K562 (cell line): ENCODE data around the gene RNF181. TPM values are rescaled to one million over a fixed set of nuclear protein-coding genes. Genes with fewer than 3 reads are reported as not detected.
A peak's percentile ranks its signal among the peaks of the same experiment; 100 is the strongest.
"Not testable (repeated sequence)": the region's sequence is repeated elsewhere in the genome, so short reads cannot be mapped to it uniquely, and the experiment has no call there.

ENCODE experiments used
- ATAC-seq: fragments of 200-7000 bp; cut with Tn5 transposase; 3 replicates; pipeline ENCODE4 v1.9.1; 2020; ENCODE audit warnings: moderate library complexity
- BruUV-seq: library from RNA; stranded (reverse); fragments of 400-500 nt; replicated peaks from 2 replicates; lab custom pipeline; 2021; lab: Mats Ljungman, UMichigan
- CTCF ChIA-PET: fragments of 300-600 bp; formaldehyde crosslinking; extraction: SDS; loops from one replicate; lab custom pipeline; 2021; ENCODE audit warnings: low intra/inter-chr PET ratio; lab: Yijun Ruan, JAX
- POLR2A ChIA-PET: fragments of 300-600, 350-650 bp; sonication (Branson Sonifier 250); formaldehyde crosslinking; extraction: SDS; loops from one replicate; lab custom pipeline; 2021; ENCODE audit warnings: antibody characterized with exemption, inconsistent platforms; lab: Yijun Ruan, JAX
- DNase-seq, 4 experiments: peaks; one replicate each; pipeline versions ENCODE4 v3.0.0 to v3.0.0-alpha.2; 2011 to 2018; ENCODE audit warnings: low spot score in 3 of 4, mixed read lengths in 3 of 4; ENCODE audit errors: extremely low read depth in 1 of 4
- FAIRE-seq: peaks from 2 replicates; lab custom pipeline; 2011; peaks lifted over from hg19 to GRCh38; lab: Jason Lieb, UNC
- H2AFZ ChIP-seq: 2 replicates; pipeline ENCODE4 v1.6.0; 2011; ENCODE audit warnings: low read depth, low read length, control low read depth, inconsistent platforms
- H3K27ac ChIP-seq: fragments of 200-600 bp; 3 replicates; pipeline ENCODE4 v1.8.0; 2011; ENCODE audit warnings: low read depth, mild to moderate bottlenecking, control low read depth, inconsistent platforms, low read length, moderate library complexity, mixed read lengths; ENCODE audit errors: extremely low read depth
- H3K27me3 ChIP-seq, 2 experiments: fragments of 300-600 bp in 1 of 2; 2 replicates in 1 of 2; 3 replicates in 1 of 2; pipeline versions ENCODE4 v1.6.0 to v1.8.0; 2011; ENCODE audit warnings: inconsistent platforms in 2 of 2, low read length in 2 of 2, mild to moderate bottlenecking in 1 of 2, mixed read lengths in 1 of 2, moderate library complexity in 1 of 2; ENCODE audit not compliant: control insufficient read depth in 2 of 2, insufficient read depth in 2 of 2
- H3K36me3 ChIP-seq: fragments of 300-600 bp; 3 replicates; pipeline ENCODE4 v1.8.0; 2011; ENCODE audit warnings: mild to moderate bottlenecking, low read length, inconsistent platforms; ENCODE audit not compliant: control insufficient read depth, insufficient read depth
- H3K4me1 ChIP-seq, 2 experiments: fragments of 200-600 bp in 1 of 2; replicated peaks in 1 of 2; 2 replicates in 1 of 2; 3 replicates in 1 of 2; pipeline versions ENCODE4 v1.5.1 to v1.8.0; 2011; ENCODE audit warnings: inconsistent platforms in 2 of 2, low read length in 2 of 2, mild to moderate bottlenecking in 1 of 2, mixed read lengths in 1 of 2, moderate library complexity in 1 of 2; ENCODE audit not compliant: control insufficient read depth in 2 of 2, insufficient read depth in 2 of 2
- H3K4me2 ChIP-seq: 2 replicates; pipeline ENCODE4 v1.6.1; 2011; ENCODE audit warnings: low read length, control low read depth, inconsistent platforms, mixed read lengths; ENCODE audit not compliant: insufficient read depth
- H3K4me3 ChIP-seq: fragments of 200-600 bp; sonication (generic), shearing (Covaris generic); 2 replicates; pipeline ENCODE4 v1.5.1; 2016; ENCODE audit warnings: control low read depth, inconsistent platforms
- H3K79me2 ChIP-seq: fragments of 200-600 bp; 3 replicates; pipeline ENCODE4 v1.8.0; 2011; ENCODE audit warnings: low read length, inconsistent platforms; ENCODE audit not compliant: control insufficient read depth, insufficient read depth
- H3K9ac ChIP-seq, 2 experiments: 2 replicates each; pipeline versions ENCODE4 v1.6.0 to v1.6.1; 2011; ENCODE audit warnings: low read depth in 2 of 2, low read length in 2 of 2, control low read depth in 1 of 2, inconsistent platforms in 1 of 2, mild to moderate bottlenecking in 1 of 2, mixed read lengths in 1 of 2; ENCODE audit not compliant: insufficient read depth in 1 of 2
- H3K9me1 ChIP-seq: one replicate; pipeline ENCODE4 v1.6.0; 2011; ENCODE audit warnings: inconsistent platforms, mild to moderate bottlenecking, low read length, moderate library complexity; ENCODE audit not compliant: control insufficient read depth, insufficient read depth
- H3K9me3 ChIP-seq: replicated peaks from 2 replicates; pipeline ENCODE4 v1.5.1; 2011; ENCODE audit warnings: low read depth, low read length, inconsistent platforms; ENCODE audit not compliant: control insufficient read depth, insufficient read depth
- H4K20me1 ChIP-seq: replicated peaks from 2 replicates; pipeline ENCODE4 v1.6.1; 2011; ENCODE audit warnings: low read length, inconsistent platforms, mixed read lengths; ENCODE audit not compliant: control insufficient read depth, insufficient read depth
- CBFB ChIP-seq: sonication (generic); formaldehyde crosslinking; IDR thresholded peaks from 2 replicates; pipeline ENCODE4 v1.4.0; 2020; ENCODE audit warnings: mild to moderate bottlenecking, missing genetic modification reagents
- KDM5B ChIP-seq: fragments of 200-600 bp; sonication (generic); IDR thresholded peaks from 2 replicates; pipeline ENCODE4 v1.6.1; 2012; ENCODE audit warnings: low read depth, mild to moderate bottlenecking, moderate library complexity, low read length, control low read depth, inconsistent platforms; ENCODE audit not compliant: insufficient replicate concordance
- NFIC ChIP-seq: fragments of 450-650 bp; IDR thresholded peaks from 2 replicates; pipeline ENCODE4 v1.6.1; 2017; ENCODE audit warnings: mild to moderate bottlenecking, inconsistent platforms
- NFRKB ChIP-seq: fragments of 450-650 bp; IDR thresholded peaks from 2 replicates; pipeline ENCODE4 v1.6.1; 2016; ENCODE audit warnings: low read depth
- POLR2G ChIP-seq: fragments of 200-400 bp; formaldehyde crosslinking; IDR thresholded peaks from 2 replicates; pipeline ENCODE4 v1.6.1; 2017; ENCODE audit warnings: low read depth, mild to moderate bottlenecking, antibody characterized with exemption, low read length, moderate library complexity
- SNRNP70 ChIP-seq: fragments of 200-400 bp; formaldehyde crosslinking; optimal IDR thresholded peaks from 2 replicates; pipeline ENCODE3; 2017; ENCODE audit warnings: low read depth, low read length
- WGBS: fragments of 100-300 bp; shearing (Covaris generic); methylation state at CpG from one replicate; pipeline ENCODE4 v1.1.6; 2016; ENCODE audit warnings: low coverage, mixed read lengths; ENCODE audit not compliant: insufficient coverage; ENCODE audit errors: missing lambda C conversion rate; 5-methylcytosine and 5-hydroxymethylcytosine counted together
- in situ Hi-C: fragments of 300-500 bp; cut with MboI; formaldehyde crosslinking; loops from 4 replicates; pipeline ENCODE4 v1.15.0; 2018; ENCODE audit warnings: inconsistent platforms, mixed read lengths
- intact Hi-C: fragments of 100-400 bp; cut with micrococcal nuclease; formaldehyde crosslinking; loops from 2 replicates; pipeline ENCODE4 v1.14.2; 2022
- polyA plus RNA-seq, 8 experiments: library from polyadenylated mRNA; depleted of rRNA in 4 of 8; stranded (reverse) in 5 of 8; unstranded in 3 of 8; fragments of >200 nt; fragmentation: Nextera tagmentation in 2 of 8; fragmentation: Illumina TruSeq in 1 of 8; extraction: Ambion mirVana in 2 of 8; extraction: Trizol in 1 of 8; gene quantifications; 2 replicates each; pipeline versions ENCODE4 v1.2.1 to v1.2.3, GENCODE V29; 2011 to 2014; ENCODE audit warnings: inconsistent platforms in 1 of 8, missing spikeins in 1 of 8
- total RNA-seq, 7 experiments: library from RNA; depleted of rRNA in 6 of 7; stranded (reverse); fragments of >200 nt in 6 of 7; fragmentation: Illumina TruSeq in 2 of 7; extraction: Trizol in 2 of 7; gene quantifications; 2 replicates each; pipeline versions ENCODE4 v1.2.1 to v1.2.3, GENCODE V29; 2011 to 2021; ENCODE audit warnings: low replicate concordance in 1 of 7

RNF181 gene
- total and polyA plus RNA-seq, 9 of the 15 experiments (the other 6 are each of a cell fraction or from before 2014, with no cell fraction given): 139 to 492 (median 253) TPM

GRCh38 chr2:85591563-85591962 lies 4.0 kb upstream of the RNF181 start:
- peaks cover 2% of the 10 kb centered on the region; the same call in 1 of the 3 replicates for H3K36me3 ChIP-seq
- H3K27me3 ChIP-seq: no peaks in the 10 kb centered on the region
- TF ChIP-seq NFIC (peak; percentile 89), CBFB (no peak), KDM5B (peak; percentile 30), NFRKB (no peak), POLR2G (0 out of 2 replicates have a peak, but pooled peaks have one; percentile 26), SNRNP70 (no peak)
- TF ChIP-seq, all 486 proteins: peak for 3
- Histone ChIP-seq H3K4me3 (no peak overlapping the region), H3K4me1 (peaks cover 27 to 35% of the 10 kb centered on the region in 2 experiments), H4K20me1 (no peaks in the 10 kb centered on the region), H3K27ac (no peak overlapping the region), H3K9me1 (peaks cover 4% of the 10 kb centered on the region), H3K9me3 (no peaks in the 10 kb centered on the region), H3K79me2 (peaks cover 20% of the 10 kb centered on the region), H3K4me2 (no peak overlapping the region), H2AFZ (no peak overlapping the region), H3K9ac (peak overlapping the region in 1 of 2 experiments; percentile 24; a peak in 1 of 4 replicates)
- in situ Hi-C loops: no loop called here
- WGBS: 74% methylated on average over 12 of the region's 12 CpGs
- ChIA-PET CTCF (no interaction called here), POLR2A (interaction anchor here (1.0 to 2.7 kb wide), 3 partner anchors 9 to 17 kb away, joined by 3 to 25 read pairs (median 3); partner anchors contain the start of genes TMEM150A and VAMP8)
- ATAC-seq: no peak
- FAIRE-seq: no peak
- no peak for DNase-seq
- no TSS peak for BruUV-seq
- intact Hi-C loops: no loop called here

- in situ Hi-C loops, CTCF ChIA-PET, H3K36me3 ChIP-seq, H3K9me3 ChIP-seq, H3K9ac ChIP-seq, FAIRE-seq, H2AFZ ChIP-seq, BruUV-seq, H3K4me3 ChIP-seq, ATAC-seq, H3K4me2 ChIP-seq, intact Hi-C loops, H3K9me1 ChIP-seq, H3K27ac ChIP-seq, DNase-seq, H4K20me1 ChIP-seq, H3K27me3 ChIP-seq: not testable (repeated sequence)
- H3K79me2 ChIP-seq: peaks cover 27% of the 10 kb centered on the region
- POLR2A ChIA-PET: interaction anchor here (0.8 to 2.7 kb wide), 2 partner anchors 9 to 13 kb away, joined by 4 to 25 read pairs; partner anchors contain the start of gene TMEM150A
- H3K4me1 ChIP-seq: peaks cover 26 to 37% of the 10 kb centered on the region in 2 experiments
- 68% methylated on average over 9 of the region's 9 CpGs for WGBS
These were observed 3.2 kb upstream of the RNF181 start for GRCh38 chr2:85592299-85592698.
